K562 (cell line): ENCODE measurements around the gene MBD3L4. TPM values are rescaled to one million over a fixed set of nuclear protein-coding genes. Genes with fewer than 3 reads are reported as not detected.

ENCODE experiments used
- ATAC-seq: fragments of 200-7000 bp; cut with Tn5 transposase; 3 replicates; pipeline ENCODE4 v1.9.1; 2020; ENCODE audit warnings: moderate library complexity
- BruUV-seq: library from RNA; stranded (reverse); fragments of 400-500 nt; replicated peaks from 2 replicates; lab custom pipeline; 2021; lab: Mats Ljungman, UMichigan
- CTCF ChIA-PET: fragments of 300-600 bp; formaldehyde crosslinking; extraction: SDS; loops from one replicate; lab custom pipeline; 2021; ENCODE audit warnings: low intra/inter-chr PET ratio; lab: Yijun Ruan, JAX
- POLR2A ChIA-PET: fragments of 300-600, 350-650 bp; sonication (Branson Sonifier 250); formaldehyde crosslinking; extraction: SDS; loops from one replicate; lab custom pipeline; 2021; ENCODE audit warnings: antibody characterized with exemption, inconsistent platforms; lab: Yijun Ruan, JAX
- DNase-seq, 4 experiments: peaks; one replicate each; pipeline versions ENCODE4 v3.0.0 to v3.0.0-alpha.2; 2011 to 2018; ENCODE audit warnings: low spot score in 3 of 4, mixed read lengths in 3 of 4; ENCODE audit errors: extremely low read depth in 1 of 4
- FAIRE-seq: peaks from 2 replicates; lab custom pipeline; 2011; peaks lifted over from hg19 to GRCh38; lab: Jason Lieb, UNC
- H2AFZ ChIP-seq: 2 replicates; pipeline ENCODE4 v1.6.0; 2011; ENCODE audit warnings: low read depth, low read length, control low read depth, inconsistent platforms
- H3K27ac ChIP-seq: fragments of 200-600 bp; 3 replicates; pipeline ENCODE4 v1.8.0; 2011; ENCODE audit warnings: low read depth, mild to moderate bottlenecking, control low read depth, inconsistent platforms, low read length, moderate library complexity, mixed read lengths; ENCODE audit errors: extremely low read depth
- H3K27me3 ChIP-seq, 2 experiments: fragments of 300-600 bp in 1 of 2; 2 replicates in 1 of 2; 3 replicates in 1 of 2; pipeline versions ENCODE4 v1.6.0 to v1.8.0; 2011; ENCODE audit warnings: inconsistent platforms in 2 of 2, low read length in 2 of 2, mild to moderate bottlenecking in 1 of 2, mixed read lengths in 1 of 2, moderate library complexity in 1 of 2; ENCODE audit not compliant: control insufficient read depth in 2 of 2, insufficient read depth in 2 of 2
- H3K36me3 ChIP-seq: fragments of 300-600 bp; 3 replicates; pipeline ENCODE4 v1.8.0; 2011; ENCODE audit warnings: mild to moderate bottlenecking, low read length, inconsistent platforms; ENCODE audit not compliant: control insufficient read depth, insufficient read depth
- H3K4me1 ChIP-seq, 2 experiments: fragments of 200-600 bp in 1 of 2; replicated peaks in 1 of 2; 2 replicates in 1 of 2; 3 replicates in 1 of 2; pipeline versions ENCODE4 v1.5.1 to v1.8.0; 2011; ENCODE audit warnings: inconsistent platforms in 2 of 2, low read length in 2 of 2, mild to moderate bottlenecking in 1 of 2, mixed read lengths in 1 of 2, moderate library complexity in 1 of 2; ENCODE audit not compliant: control insufficient read depth in 2 of 2, insufficient read depth in 2 of 2
- H3K4me2 ChIP-seq: 2 replicates; pipeline ENCODE4 v1.6.1; 2011; ENCODE audit warnings: low read length, control low read depth, inconsistent platforms, mixed read lengths; ENCODE audit not compliant: insufficient read depth
- H3K4me3 ChIP-seq: fragments of 200-600 bp; sonication (generic), shearing (Covaris generic); 2 replicates; pipeline ENCODE4 v1.5.1; 2016; ENCODE audit warnings: control low read depth, inconsistent platforms
- H3K79me2 ChIP-seq: fragments of 200-600 bp; 3 replicates; pipeline ENCODE4 v1.8.0; 2011; ENCODE audit warnings: low read length, inconsistent platforms; ENCODE audit not compliant: control insufficient read depth, insufficient read depth
- H3K9ac ChIP-seq, 2 experiments: 2 replicates each; pipeline versions ENCODE4 v1.6.0 to v1.6.1; 2011; ENCODE audit warnings: low read depth in 2 of 2, low read length in 2 of 2, control low read depth in 1 of 2, inconsistent platforms in 1 of 2, mild to moderate bottlenecking in 1 of 2, mixed read lengths in 1 of 2; ENCODE audit not compliant: insufficient read depth in 1 of 2
- H3K9me1 ChIP-seq: one replicate; pipeline ENCODE4 v1.6.0; 2011; ENCODE audit warnings: inconsistent platforms, mild to moderate bottlenecking, low read length, moderate library complexity; ENCODE audit not compliant: control insufficient read depth, insufficient read depth
- H3K9me3 ChIP-seq: replicated peaks from 2 replicates; pipeline ENCODE4 v1.5.1; 2011; ENCODE audit warnings: low read depth, low read length, inconsistent platforms; ENCODE audit not compliant: control insufficient read depth, insufficient read depth
- H4K20me1 ChIP-seq: replicated peaks from 2 replicates; pipeline ENCODE4 v1.6.1; 2011; ENCODE audit warnings: low read length, inconsistent platforms, mixed read lengths; ENCODE audit not compliant: control insufficient read depth, insufficient read depth
- ATF7 ChIP-seq: fragments of 450-650 bp; IDR thresholded peaks from 2 replicates; pipeline ENCODE4 v1.7.1; 2014; ENCODE audit warnings: mild to moderate bottlenecking, moderate library complexity
- CHCHD3 ChIP-seq: fragments of 250-450 bp; sonication (Bioruptor Pico); IDR thresholded peaks from 2 replicates; pipeline ENCODE4 v2.1.2; 2022; ENCODE audit warnings: mild to moderate bottlenecking
- EZH2 ChIP-seq: IDR thresholded peaks from 2 replicates; pipeline ENCODE4 v1.6.1; 2012; ENCODE audit warnings: low read depth, mild to moderate bottlenecking, inconsistent platforms, low read length, borderline replicate concordance
- FOXP1 ChIP-seq: sonication (generic); formaldehyde crosslinking; IDR thresholded peaks from 2 replicates; pipeline ENCODE4 v1.8.0; 2022; ENCODE audit warnings: mild to moderate bottlenecking, missing genetic modification reagents
- GABPA ChIP-seq: fragments of 200-800 bp; sonication (Bioruptor generic); conservative IDR thresholded peaks from 2 replicates; pipeline ENCODE4 v1.6.1; 2016; ENCODE audit warnings: low read depth, missing genetic modification characterization, missing compliant biosample characterization
- PURB ChIP-seq: sonication (generic); formaldehyde crosslinking; IDR thresholded peaks from 2 replicates; pipeline ENCODE4 v1.9.0; 2021; ENCODE audit warnings: low read depth, mild to moderate bottlenecking, missing genetic modification reagents
- SMAD3 ChIP-seq: fragments of 450-650 bp; formaldehyde crosslinking; conservative IDR thresholded peaks from 2 replicates; pipeline ENCODE4 v1.4.0; 2020; ENCODE audit warnings: mild to moderate bottlenecking
- SRSF9 ChIP-seq: fragments of 200-400 bp; formaldehyde crosslinking; IDR thresholded peaks from 2 replicates; pipeline ENCODE4 v1.6.1; 2017; ENCODE audit warnings: low read depth, low read length, borderline replicate concordance
- TAF1 ChIP-seq: IDR thresholded peaks from 2 replicates; pipeline ENCODE4 v1.6.1; 2011; ENCODE audit warnings: mild to moderate bottlenecking, low read length, moderate library complexity; ENCODE audit not compliant: insufficient read depth, control insufficient read depth, severe bottlenecking; ENCODE audit errors: extremely low read depth
- ZNF217 ChIP-seq: sonication (generic); formaldehyde crosslinking; IDR thresholded peaks from 2 replicates; pipeline ENCODE4 v1.8.0; 2022; ENCODE audit warnings: mild to moderate bottlenecking, missing genetic modification reagents
- WGBS: fragments of 100-300 bp; shearing (Covaris generic); methylation state at CpG from one replicate; pipeline ENCODE4 v1.1.6; 2016; ENCODE audit warnings: low coverage, mixed read lengths; ENCODE audit not compliant: insufficient coverage; ENCODE audit errors: missing lambda C conversion rate; 5-methylcytosine and 5-hydroxymethylcytosine counted together
- in situ Hi-C: fragments of 300-500 bp; cut with MboI; formaldehyde crosslinking; loops from 4 replicates; pipeline ENCODE4 v1.15.0; 2018; ENCODE audit warnings: inconsistent platforms, mixed read lengths
- intact Hi-C: fragments of 100-400 bp; cut with micrococcal nuclease; formaldehyde crosslinking; loops from 2 replicates; pipeline ENCODE4 v1.14.2; 2022
- polyA plus RNA-seq, 8 experiments: library from polyadenylated mRNA; depleted of rRNA in 4 of 8; stranded (reverse) in 5 of 8; unstranded in 3 of 8; fragments of >200 nt; fragmentation: Nextera tagmentation in 2 of 8; fragmentation: Illumina TruSeq in 1 of 8; extraction: Ambion mirVana in 2 of 8; extraction: Trizol in 1 of 8; gene quantifications; 2 replicates each; pipeline versions ENCODE4 v1.2.1 to v1.2.3, GENCODE V29; 2011 to 2014; ENCODE audit warnings: inconsistent platforms in 1 of 8, missing spikeins in 1 of 8
- total RNA-seq, 7 experiments: library from RNA; depleted of rRNA in 6 of 7; stranded (reverse); fragments of >200 nt in 6 of 7; fragmentation: Illumina TruSeq in 2 of 7; extraction: Trizol in 2 of 7; gene quantifications; 2 replicates each; pipeline versions ENCODE4 v1.2.1 to v1.2.3, GENCODE V29; 2011 to 2021; ENCODE audit warnings: low replicate concordance in 1 of 7
- TF ChIP-seq, protein P1 (sequence below): fragments of 250-450 bp; sonication (Bioruptor Pico); IDR thresholded peaks from 2 replicates; pipeline ENCODE4 v1.4.0; 2020; ENCODE audit warnings: mild to moderate bottlenecking, moderate library complexity
- TF ChIP-seq, protein P2 (sequence below): sonication (generic); formaldehyde crosslinking; IDR thresholded peaks from 2 replicates; pipeline ENCODE4 v1.8.0; 2022; ENCODE audit warnings: missing genetic modification reagents, mild to moderate bottlenecking, moderate library complexity, borderline replicate concordance
- TF ChIP-seq, protein P3 (sequence below): fragments of 250-450 bp; sonication (Bioruptor Pico); IDR thresholded peaks from 2 replicates; pipeline ENCODE4 v1.5.0; 2022; ENCODE audit warnings: mild to moderate bottlenecking
- TF ChIP-seq, protein P4 (sequence below): sonication (generic); formaldehyde crosslinking; IDR thresholded peaks from 2 replicates; pipeline ENCODE4 v1.8.0; 2023; ENCODE audit warnings: mild to moderate bottlenecking, missing genetic modification reagents

The MBD3L4 gene
- total and polyA plus RNA-seq, 9 of the 15 experiments (the other 6 are each of a cell fraction or from before 2014, with no cell fraction given) = not detected

DNA sequence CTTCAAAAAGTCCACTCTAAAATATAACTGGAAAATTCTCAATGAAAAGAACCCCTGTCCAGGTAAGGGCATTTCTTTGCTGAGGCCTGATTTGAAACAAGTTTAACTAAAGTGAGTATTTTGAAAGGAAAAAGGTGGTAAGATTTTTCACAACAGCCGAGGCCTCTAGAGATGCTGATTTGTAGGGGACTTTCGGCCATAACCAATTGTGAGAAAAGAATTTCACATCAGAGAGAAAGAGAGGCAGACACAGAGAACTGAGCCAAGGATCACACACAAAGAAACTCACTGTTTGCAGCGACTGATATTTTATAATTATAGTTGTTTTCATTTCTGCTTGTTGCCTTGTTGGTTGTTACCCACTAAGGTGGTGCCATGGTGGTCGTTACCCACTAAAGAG lies 43.2 kb downstream of the MBD3L4 start:
- no peak for ATAC-seq
- H4K20me1 ChIP-seq = no peaks in the 10 kb centered on the region
- ChIA-PET POLR2A (interaction anchor here (1.0 kb wide), 1 partner anchor 10 kb away, joined by 3 read pairs; no protein-coding TSS in a partner anchor), CTCF (no interaction called here)
- in situ Hi-C loops (no loop called here), intact Hi-C loops (no loop called here)
- no peaks in the 10 kb centered on the region for H3K36me3 ChIP-seq
- no peak overlapping the region for H2AFZ ChIP-seq
- 0% methylated on average over 4 of the region's 4 CpGs for WGBS
- no peaks in the 10 kb centered on the region for H3K79me2 ChIP-seq
- FAIRE-seq = no peak
- H3K9me3 ChIP-seq = peaks cover 4% of the 10 kb centered on the region; the same call in 1 of the 2 replicates
- H3K4me3 ChIP-seq = no peak overlapping the region
- no peaks in the 10 kb centered on the region; a peak in 2 of 5 replicates for H3K27me3 ChIP-seq
- no peaks in the 10 kb centered on the region for H3K4me1 ChIP-seq
- no peaks in the 10 kb centered on the region for H3K9me1 ChIP-seq
- no peak for DNase-seq
- no peak overlapping the region for H3K27ac ChIP-seq
- H3K9ac ChIP-seq = no peak overlapping the region
- no TSS peak for BruUV-seq
- H3K4me2 ChIP-seq = no peak overlapping the region
- no peak for TF ChIP-seq CHCHD3 (CRISPR knock-in tag)
- no peak for TF ChIP-seq ZNF217
- no peak for TF ChIP-seq SRSF9
- TF ChIP-seq, protein P1, sequence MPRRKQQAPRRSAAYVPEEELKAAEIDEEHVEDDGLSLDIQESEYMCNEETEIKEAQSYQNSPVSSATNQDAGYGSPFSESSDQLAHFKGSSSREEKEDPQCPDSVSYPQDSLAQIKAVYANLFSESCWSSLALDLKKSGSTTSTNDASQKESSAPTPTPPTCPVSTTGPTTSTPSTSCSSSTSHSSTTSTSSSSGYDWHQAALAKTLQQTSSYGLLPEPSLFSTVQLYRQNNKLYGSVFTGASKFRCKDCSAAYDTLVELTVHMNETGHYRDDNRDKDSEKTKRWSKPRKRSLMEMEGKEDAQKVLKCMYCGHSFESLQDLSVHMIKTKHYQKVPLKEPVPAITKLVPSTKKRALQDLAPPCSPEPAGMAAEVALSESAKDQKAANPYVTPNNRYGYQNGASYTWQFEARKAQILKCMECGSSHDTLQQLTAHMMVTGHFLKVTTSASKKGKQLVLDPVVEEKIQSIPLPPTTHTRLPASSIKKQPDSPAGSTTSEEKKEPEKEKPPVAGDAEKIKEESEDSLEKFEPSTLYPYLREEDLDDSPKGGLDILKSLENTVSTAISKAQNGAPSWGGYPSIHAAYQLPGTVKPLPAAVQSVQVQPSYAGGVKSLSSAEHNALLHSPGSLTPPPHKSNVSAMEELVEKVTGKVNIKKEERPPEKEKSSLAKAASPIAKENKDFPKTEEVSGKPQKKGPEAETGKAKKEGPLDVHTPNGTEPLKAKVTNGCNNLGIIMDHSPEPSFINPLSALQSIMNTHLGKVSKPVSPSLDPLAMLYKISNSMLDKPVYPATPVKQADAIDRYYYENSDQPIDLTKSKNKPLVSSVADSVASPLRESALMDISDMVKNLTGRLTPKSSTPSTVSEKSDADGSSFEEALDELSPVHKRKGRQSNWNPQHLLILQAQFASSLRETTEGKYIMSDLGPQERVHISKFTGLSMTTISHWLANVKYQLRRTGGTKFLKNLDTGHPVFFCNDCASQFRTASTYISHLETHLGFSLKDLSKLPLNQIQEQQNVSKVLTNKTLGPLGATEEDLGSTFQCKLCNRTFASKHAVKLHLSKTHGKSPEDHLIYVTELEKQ (CRISPR knock-in tag) = no peak
- TF ChIP-seq, protein P2, sequence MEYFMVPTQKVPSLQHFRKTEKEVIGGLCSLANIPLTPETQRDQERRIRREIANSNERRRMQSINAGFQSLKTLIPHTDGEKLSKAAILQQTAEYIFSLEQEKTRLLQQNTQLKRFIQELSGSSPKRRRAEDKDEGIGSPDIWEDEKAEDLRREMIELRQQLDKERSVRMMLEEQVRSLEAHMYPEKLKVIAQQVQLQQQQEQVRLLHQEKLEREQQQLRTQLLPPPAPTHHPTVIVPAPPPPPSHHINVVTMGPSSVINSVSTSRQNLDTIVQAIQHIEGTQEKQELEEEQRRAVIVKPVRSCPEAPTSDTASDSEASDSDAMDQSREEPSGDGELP (CRISPR knock-in tag) = no peak
- TF ChIP-seq, protein P3, sequence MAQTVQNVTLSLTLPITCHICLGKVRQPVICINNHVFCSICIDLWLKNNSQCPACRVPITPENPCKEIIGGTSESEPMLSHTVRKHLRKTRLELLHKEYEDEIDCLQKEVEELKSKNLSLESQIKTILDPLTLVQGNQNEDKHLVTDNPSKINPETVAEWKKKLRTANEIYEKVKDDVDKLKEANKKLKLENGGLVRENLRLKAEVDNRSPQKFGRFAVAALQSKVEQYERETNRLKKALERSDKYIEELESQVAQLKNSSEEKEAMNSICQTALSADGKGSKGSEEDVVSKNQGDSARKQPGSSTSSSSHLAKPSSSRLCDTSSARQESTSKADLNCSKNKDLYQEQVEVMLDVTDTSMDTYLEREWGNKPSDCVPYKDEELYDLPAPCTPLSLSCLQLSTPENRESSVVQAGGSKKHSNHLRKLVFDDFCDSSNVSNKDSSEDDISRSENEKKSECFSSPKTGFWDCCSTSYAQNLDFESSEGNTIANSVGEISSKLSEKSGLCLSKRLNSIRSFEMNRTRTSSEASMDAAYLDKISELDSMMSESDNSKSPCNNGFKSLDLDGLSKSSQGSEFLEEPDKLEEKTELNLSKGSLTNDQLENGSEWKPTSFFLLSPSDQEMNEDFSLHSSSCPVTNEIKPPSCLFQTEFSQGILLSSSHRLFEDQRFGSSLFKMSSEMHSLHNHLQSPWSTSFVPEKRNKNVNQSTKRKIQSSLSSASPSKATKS = no peak
- TF ChIP-seq GABPA (tag) = no peak
- no peak for TF ChIP-seq TAF1
- TF ChIP-seq, protein P4, sequence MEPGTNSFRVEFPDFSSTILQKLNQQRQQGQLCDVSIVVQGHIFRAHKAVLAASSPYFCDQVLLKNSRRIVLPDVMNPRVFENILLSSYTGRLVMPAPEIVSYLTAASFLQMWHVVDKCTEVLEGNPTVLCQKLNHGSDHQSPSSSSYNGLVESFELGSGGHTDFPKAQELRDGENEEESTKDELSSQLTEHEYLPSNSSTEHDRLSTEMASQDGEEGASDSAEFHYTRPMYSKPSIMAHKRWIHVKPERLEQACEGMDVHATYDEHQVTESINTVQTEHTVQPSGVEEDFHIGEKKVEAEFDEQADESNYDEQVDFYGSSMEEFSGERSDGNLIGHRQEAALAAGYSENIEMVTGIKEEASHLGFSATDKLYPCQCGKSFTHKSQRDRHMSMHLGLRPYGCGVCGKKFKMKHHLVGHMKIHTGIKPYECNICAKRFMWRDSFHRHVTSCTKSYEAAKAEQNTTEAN (CRISPR knock-in tag) = no peak
- no peak for TF ChIP-seq EZH2
- no peak for TF ChIP-seq ATF7
- no peak for TF ChIP-seq SMAD3 (CRISPR knock-in tag)
- TF ChIP-seq FOXP1 (CRISPR knock-in tag) = no peak
- no peak for TF ChIP-seq PURB (CRISPR knock-in tag)
